Neuronal stem cell (in vitro differentiated cells): ENCODE measurements around the gene STRIP2. TPM values are rescaled to one million over a fixed set of nuclear protein-coding genes. Genes with fewer than 3 reads are reported as not detected.
A peak's percentile ranks its signal among the peaks of the same experiment; 100 is the strongest.

Experiments
- DNase-seq: peaks from one replicate; pipeline ENCODE4 v3.0.0-alpha.2; 2013; ENCODE audit warnings: low spot score
- H2AFZ ChIP-seq: one replicate; pipeline ENCODE4 v1.6.1; 2013; ENCODE audit warnings: mild to moderate bottlenecking, low read length, inconsistent platforms
- H2AK5ac ChIP-seq: 2 replicates; pipeline ENCODE4 v1.6.1; 2013; ENCODE audit warnings: low read depth, mild to moderate bottlenecking, inconsistent platforms, low read length, moderate library complexity, mixed read lengths
- H2BK120ac ChIP-seq: 2 replicates; pipeline ENCODE4 v1.6.1; 2013; ENCODE audit warnings: low read depth, mild to moderate bottlenecking, inconsistent platforms, low read length, moderate library complexity, mixed read lengths
- H2BK12ac ChIP-seq: one replicate; pipeline ENCODE4 v1.6.1; 2013; ENCODE audit warnings: low read length, inconsistent platforms
- H2BK15ac ChIP-seq: 2 replicates; pipeline ENCODE4 v1.6.1; 2013; ENCODE audit warnings: mild to moderate bottlenecking, low read length, inconsistent platforms, mixed read lengths
- H2BK5ac ChIP-seq: one replicate; pipeline ENCODE4 v1.6.1; 2013; ENCODE audit warnings: inconsistent platforms, mild to moderate bottlenecking, low read length, moderate library complexity
- H3K14ac ChIP-seq: one replicate; pipeline ENCODE4 v1.6.1; 2013; ENCODE audit warnings: low read length, inconsistent platforms
- H3K18ac ChIP-seq: 2 replicates; pipeline ENCODE4 v1.6.1; 2013; ENCODE audit warnings: low read length, inconsistent platforms
- H3K23ac ChIP-seq: 2 replicates; pipeline ENCODE4 v1.6.1; 2013; ENCODE audit warnings: low read depth, mild to moderate bottlenecking, mixed read lengths, low read length, inconsistent platforms; ENCODE audit not compliant: poor library complexity
- H3K27ac ChIP-seq: replicated peaks from 3 replicates; pipeline ENCODE4 v1.5.1; 2013; ENCODE audit warnings: low read length, inconsistent platforms
- H3K27me3 ChIP-seq, 3 experiments: 2 replicates each; pipeline ENCODE4 v1.6.1; 2013; ENCODE audit warnings: low read length in 3 of 3, mild to moderate bottlenecking in 2 of 3, inconsistent platforms in 1 of 3, low read depth in 1 of 3, mixed read lengths in 1 of 3, moderate library complexity in 1 of 3; ENCODE audit not compliant: control insufficient read depth in 3 of 3, insufficient read depth in 3 of 3
- H3K36me3 ChIP-seq, 2 donors: replicated peaks in 1 of 2; 2 replicates each; pipeline ENCODE4 v1.6.1; 2013; ENCODE audit warnings: low read length in 2 of 2; ENCODE audit not compliant: control insufficient read depth in 2 of 2, insufficient read depth in 2 of 2
- H3K4ac ChIP-seq: 2 replicates; pipeline ENCODE4 v1.6.1; 2013; ENCODE audit warnings: inconsistent platforms, mild to moderate bottlenecking, low read length, moderate library complexity
- H3K4me1 ChIP-seq, 2 donors: 1 replicate in 1 of 2; 2 replicates in 1 of 2; pipeline ENCODE4 v1.6.1; 2013; ENCODE audit warnings: low read length in 2 of 2, low read depth in 1 of 2; ENCODE audit not compliant: control insufficient read depth in 2 of 2, insufficient read depth in 1 of 2
- H3K4me2 ChIP-seq: one replicate; pipeline ENCODE4 v1.6.1; 2013; ENCODE audit warnings: mild to moderate bottlenecking, low read length, inconsistent platforms; ENCODE audit not compliant: insufficient read depth, poor library complexity, severe bottlenecking
- H3K4me3 ChIP-seq, 2 donors: 2 replicates each; pipeline ENCODE4 v1.5.1; 2013; ENCODE audit warnings: low read length in 2 of 2, mild to moderate bottlenecking in 2 of 2, inconsistent platforms in 1 of 2, moderate library complexity in 1 of 2
- H3K79me1 ChIP-seq: one replicate; pipeline ENCODE4 v1.6.1; 2013; ENCODE audit warnings: low read depth, mild to moderate bottlenecking, inconsistent platforms, low read length, moderate library complexity
- H3K9ac ChIP-seq: one replicate; pipeline ENCODE4 v1.6.1; 2013; ENCODE audit warnings: mild to moderate bottlenecking, low read depth, low read length, inconsistent platforms; ENCODE audit not compliant: poor library complexity
- H3K9me3 ChIP-seq, 2 donors: replicated peaks in 1 of 2; 2 replicates each; pipeline versions ENCODE3 to v1.6.1; 2013; ENCODE audit warnings: low read length in 2 of 2, mild to moderate bottlenecking in 2 of 2, inconsistent platforms in 1 of 2, low read depth in 1 of 2, mixed read lengths in 1 of 2, moderate library complexity in 1 of 2; ENCODE audit not compliant: control insufficient read depth in 2 of 2, insufficient read depth in 1 of 2
- H4K8ac ChIP-seq: one replicate; pipeline ENCODE4 v1.6.1; 2013; ENCODE audit warnings: low read depth, mild to moderate bottlenecking, inconsistent platforms, low read length, moderate library complexity
- H4K91ac ChIP-seq: one replicate; pipeline ENCODE4 v1.6.1; 2013; ENCODE audit warnings: low read length, low read depth, mild to moderate bottlenecking, inconsistent platforms; ENCODE audit not compliant: poor library complexity
- WGBS, 2 donors: extraction: QIAGEN DNeasy Blood & Tissue Kit; methylation state at CpG; one replicate each; pipeline ENCODE4 v1.1.7; 2013; ENCODE audit warnings: missing lambda C conversion rate in 2 of 2, mixed read lengths in 1 of 2; ENCODE audit not compliant: insufficient read length in 2 of 2, insufficient replicate concordance in 1 of 2; ENCODE audit errors: extremely low coverage in 2 of 2; 5-methylcytosine and 5-hydroxymethylcytosine counted together
- polyA plus RNA-seq, 2 experiments: library from polyadenylated mRNA; stranded (reverse); fragments of 200-250 nt; gene quantifications; one replicate each; pipeline ENCODE4 v1.2.3, GENCODE V29; 2013

The STRIP2 gene
- polyA plus RNA-seq (2013, experiment 1 of 2), result 4.1 TPM
- polyA plus RNA-seq (2013, experiment 2 of 2), result 4.1 TPM

GRCh38 chr7:129433847-129434674 lies at the start of gene STRIP2:
Gene STRIP2, plus strand, starts transcription at chr7:129434432. Its CDS starts 41 bp downstream, at chr7:129434473.
- peak within 1 kb of the TSS; percentile 78 for H3K4me2 ChIP-seq
- WGBS, 2 donors, result no CpG with 5 or more reads among the region's 75 CpGs
- peak within 1 kb of the TSS; percentile 93 for H2AFZ ChIP-seq
- H3K14ac ChIP-seq, result no peak within 1 kb of the TSS
- H3K4ac ChIP-seq, result no peak within 1 kb of the TSS
- peaks cover 4 to 7% of the 10 kb centered on the region in 2 donors for H3K4me1 ChIP-seq
- no peaks in the 10 kb centered on the region for H3K79me1 ChIP-seq
- peak within 1 kb of the TSS; percentile 88 for H3K27ac ChIP-seq
- no peak within 1 kb of the TSS for H2BK120ac ChIP-seq
- H3K9me3 ChIP-seq, result no peaks in the 10 kb centered on the region
- H2BK5ac ChIP-seq, result peak within 1 kb of the TSS; percentile 83
- H4K91ac ChIP-seq, result no peak within 1 kb of the TSS
- H3K4me3 ChIP-seq, result peak within 1 kb of the TSS; percentile 64 to 84
- no peak within 1 kb of the TSS for H4K8ac ChIP-seq
- H3K18ac ChIP-seq, result peak within 1 kb of the TSS; percentile 97
- H3K36me3 ChIP-seq, result peaks cover 0 to 11% of the 10 kb centered on the region in 2 donors
- peak within 1 kb of the TSS; percentile 91 for H3K9ac ChIP-seq
- H2BK12ac ChIP-seq, result no peak within 1 kb of the TSS
- no peak within 1 kb of the TSS for H2AK5ac ChIP-seq
- H3K27me3 ChIP-seq, result peaks cover 0 to 3% (median 0%) of the 10 kb centered on the region in 3 experiments
- peak within 1 kb of the TSS; percentile 28 for H2BK15ac ChIP-seq
- DNase-seq, result peak; percentile 94
- peak within 1 kb of the TSS; percentile 60 for H3K23ac ChIP-seq

- Histone ChIP-seq H2BK15ac (no peak overlapping the region), H4K91ac (no peak overlapping the region), H2AK5ac (no peak overlapping the region), H3K9ac (no peak overlapping the region), H2BK12ac (no peak overlapping the region), H3K14ac (no peak overlapping the region), H4K8ac (no peak overlapping the region), H3K4me1 (peaks cover 0 to 7% of the 10 kb centered on the region in 2 donors), H3K27ac (no peak overlapping the region), H3K4me2 (no peak overlapping the region), H3K18ac (no peak overlapping the region), H3K27me3 (no peaks in the 10 kb centered on the region), H2AFZ (no peak overlapping the region), H3K23ac (no peak overlapping the region), H3K79me1 (no peaks in the 10 kb centered on the region), H2BK5ac (no peak overlapping the region), H3K4ac (no peak overlapping the region), H2BK120ac (no peak overlapping the region), H3K9me3 (no peaks in the 10 kb centered on the region), H3K4me3 (no peak overlapping the region), H3K36me3 (peaks cover 2 to 77% of the 10 kb centered on the region in 2 donors)
- DNase-seq, result no peak
- WGBS, 2 donors, result no CpG with 5 or more reads among the region's 1 CpG
Measured at GRCh38 chr7:129385116-129385515, 49.1 kb upstream of the STRIP2 start.

- no peak overlapping the region for H4K8ac ChIP-seq
- H3K14ac ChIP-seq, result no peak overlapping the region
- H3K9me3 ChIP-seq, result no peaks in the 10 kb centered on the region
- H2AFZ ChIP-seq, result no peak overlapping the region
- H2BK15ac ChIP-seq, result no peak overlapping the region
- no peak overlapping the region for H3K27ac ChIP-seq
- H3K9ac ChIP-seq, result no peak overlapping the region
- H3K23ac ChIP-seq, result no peak overlapping the region
- peaks cover 0 to 7% of the 10 kb centered on the region in 2 donors for H3K4me1 ChIP-seq
- H3K4ac ChIP-seq, result no peak overlapping the region
- H2AK5ac ChIP-seq, result no peak overlapping the region
- H2BK12ac ChIP-seq, result no peak overlapping the region
- H4K91ac ChIP-seq, result no peak overlapping the region
- no peak overlapping the region for H2BK120ac ChIP-seq
- H3K18ac ChIP-seq, result no peak overlapping the region
- no peaks in the 10 kb centered on the region for H3K79me1 ChIP-seq
- no peak overlapping the region for H3K4me2 ChIP-seq
- no CpG with 5 or more reads among the region's 4 CpGs for WGBS, 2 donors
- no peak overlapping the region for H3K4me3 ChIP-seq
- peaks cover 3 to 77% of the 10 kb centered on the region in 2 donors for H3K36me3 ChIP-seq
- no peak for DNase-seq
- H3K27me3 ChIP-seq, result no peaks in the 10 kb centered on the region
- H2BK5ac ChIP-seq, result no peak overlapping the region
Measured at GRCh38 chr7:129385598-129385997, 48.6 kb upstream of the STRIP2 start.

- Histone ChIP-seq H3K27me3 (no peaks in the 10 kb centered on the region), H3K14ac (no peak overlapping the region), H3K23ac (no peak overlapping the region), H3K79me1 (no peaks in the 10 kb centered on the region), H3K4me2 (no peak overlapping the region), H3K4me3 (no peak overlapping the region), H2BK120ac (no peak overlapping the region), H4K8ac (no peak overlapping the region), H3K18ac (no peak overlapping the region), H2BK12ac (no peak overlapping the region), H2AFZ (no peak overlapping the region), H3K4ac (no peak overlapping the region), H4K91ac (no peak overlapping the region), H3K27ac (no peak overlapping the region), H3K4me1 (peaks cover 0 to 7% of the 10 kb centered on the region in 2 donors), H2BK15ac (no peak overlapping the region), H2BK5ac (no peak overlapping the region), H2AK5ac (no peak overlapping the region), H3K9ac (no peak overlapping the region), H3K9me3 (no peaks in the 10 kb centered on the region), H3K36me3 (peaks cover 3 to 77% of the 10 kb centered on the region in 2 donors)
- DNase-seq, result no peak
Measured at GRCh38 chr7:129386506-129386905, 47.7 kb upstream of the STRIP2 start.
